ENCODE measurements around the gene DYNC1I1.
A peak's percentile ranks its signal among the peaks of the same experiment; 100 is the strongest.

- no peak for TF ChIP-seq CTCF (IDR thresholded peaks at IDR 0.05; ENCODE audit: extremely low read depth in 1 of 2, insufficient read depth in 1 of 2, low read depth in 1 of 2, low read length in 2 of 2)
- no peak for TF ChIP-seq EZH2 (IDR thresholded peaks at IDR 0.05; ENCODE audit: borderline replicate concordance, low read depth, low read length, severe bottlenecking)
- no peak for TF ChIP-seq POLR2AphosphoS5 (IDR thresholded peaks at IDR 0.05; ENCODE audit: insufficient read depth, low read depth, low read length)
- no peak for TF ChIP-seq POLR2A (IDR thresholded peaks at IDR 0.05; ENCODE audit: low read depth, low read length)
- TF ChIP-seq FOS (IDR thresholded peaks at IDR 0.05; ENCODE audit: borderline replicate concordance, insufficient read depth, low read length), result no peak
- TF ChIP-seq GATA2 (IDR thresholded peaks at IDR 0.05; ENCODE audit: insufficient read depth, insufficient read length, low read depth, low read length), result no peak
- peak; percentile 8 for TF ChIP-seq JUN (IDR thresholded peaks at IDR 0.05; ENCODE audit: borderline replicate concordance, insufficient read depth, insufficient read length, low read depth)
- no peak for TF ChIP-seq MYC (IDR thresholded peaks at IDR 0.05; ENCODE audit: low read depth, low read length)
- no peak for TF ChIP-seq MAX (IDR thresholded peaks at IDR 0.05; ENCODE audit: insufficient read depth, insufficient read length)
These were observed 227.1 kb downstream of the DYNC1I1 start for GRCh38 chr7:95999481-95999880.
